HG02571 (cell line): ENCODE data around the gene OVCA2.

Experiments used
- ATAC-seq: cut with Tn5 transposase; IDR thresholded peaks from one replicate; pipeline ENCODE4 v1.9.1; 2021; ENCODE audit warnings: mild to moderate bottlenecking, moderate library complexity; ENCODE audit not compliant: unreplicated experiment

The OVCA2 gene

DNA sequence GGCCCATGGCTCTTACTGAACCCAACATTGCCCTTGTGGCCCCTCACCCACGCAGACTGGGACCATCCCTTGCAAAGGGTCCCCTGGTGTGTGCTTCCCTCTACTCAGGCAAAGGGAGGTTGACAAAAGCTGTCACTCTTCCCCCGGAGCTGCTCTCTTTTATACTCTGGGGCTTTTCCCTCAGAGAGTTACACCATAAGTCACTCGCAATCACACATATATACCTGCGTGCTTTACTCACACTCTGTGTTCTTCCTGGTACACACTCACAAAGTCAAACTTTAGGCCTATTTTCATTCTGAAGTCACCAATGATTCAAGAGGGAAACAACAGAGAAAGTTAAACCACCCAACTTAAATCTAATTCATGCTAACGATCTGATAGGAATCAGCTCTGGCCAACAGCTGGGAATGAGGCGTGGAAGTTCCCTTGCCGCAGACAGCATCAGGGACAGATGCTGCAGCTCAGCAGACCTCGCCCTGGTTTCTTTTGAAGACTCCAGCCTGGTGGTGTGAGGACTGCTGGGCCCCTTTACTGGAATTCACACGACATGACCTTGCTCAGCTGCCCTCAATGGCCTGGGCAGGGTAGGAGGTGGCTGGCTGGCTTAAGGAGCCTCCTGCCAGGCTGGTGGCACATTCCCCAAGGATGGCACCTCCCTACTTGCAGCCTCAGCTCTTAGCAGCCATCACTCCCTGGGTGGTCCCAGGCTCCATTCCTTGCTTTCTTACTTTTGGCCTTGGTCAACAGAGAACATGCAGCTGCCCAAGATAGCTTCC is 40.4 kb downstream of the OVCA2 start:
- ATAC-seq = no peak

DNA sequence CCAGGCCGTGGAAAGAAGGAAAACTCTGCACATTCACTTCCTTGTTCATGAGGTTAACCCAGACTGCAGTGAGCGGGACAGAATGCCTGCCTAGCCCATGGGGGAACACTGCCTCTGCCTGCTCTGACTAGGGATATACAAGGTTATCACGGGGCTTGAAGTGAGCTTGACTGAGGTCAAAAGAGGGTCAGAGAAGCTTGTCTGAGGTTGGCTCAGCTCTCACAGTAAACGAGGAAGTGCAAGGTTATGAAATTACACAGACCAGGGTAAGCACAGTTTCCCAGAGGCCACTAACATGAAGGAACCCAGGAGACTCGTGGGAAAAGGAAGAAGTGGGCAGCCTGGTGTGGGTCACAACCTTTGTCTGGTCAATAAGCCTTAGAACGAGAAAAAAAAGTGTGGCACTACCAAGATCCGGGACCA is 41.8 kb downstream of the OVCA2 start:
- no peak for ATAC-seq

DNA sequence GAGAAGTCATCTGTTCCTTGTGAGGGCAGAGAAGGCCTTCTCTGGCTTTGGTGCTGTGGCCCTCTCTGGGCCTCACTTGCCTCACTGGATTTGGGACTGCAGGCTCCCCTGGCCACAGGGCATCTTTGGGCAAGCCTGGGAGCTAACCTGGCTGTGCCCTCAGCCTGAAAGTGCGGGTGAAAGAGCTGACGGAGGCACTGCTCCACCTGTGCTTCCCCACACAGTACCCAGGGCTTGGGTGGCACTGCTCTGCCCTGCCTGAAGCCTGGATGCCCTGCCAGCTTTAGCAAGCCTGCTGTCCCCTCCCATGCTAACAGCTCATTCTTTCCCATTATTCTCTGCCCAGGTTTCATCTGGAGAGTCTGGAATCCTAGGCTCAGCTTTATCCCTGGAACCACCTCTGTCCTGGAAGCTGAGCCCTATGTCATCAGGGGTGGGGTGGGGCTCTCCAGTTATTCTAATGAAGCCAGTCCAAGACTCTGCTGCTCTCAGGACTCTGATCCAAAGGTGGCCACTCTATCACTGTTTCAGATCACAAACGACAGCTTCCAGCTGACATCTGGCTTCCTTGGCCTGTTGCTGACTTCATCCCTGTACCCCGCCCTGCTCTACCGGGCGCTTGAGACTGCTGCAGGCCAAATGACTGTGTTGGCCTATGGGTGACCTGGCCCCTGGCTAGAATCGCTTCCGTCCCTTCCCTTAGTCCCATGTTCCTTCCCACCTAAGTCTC is 42.4 kb downstream of the OVCA2 start:
- no peak for ATAC-seq

DNA sequence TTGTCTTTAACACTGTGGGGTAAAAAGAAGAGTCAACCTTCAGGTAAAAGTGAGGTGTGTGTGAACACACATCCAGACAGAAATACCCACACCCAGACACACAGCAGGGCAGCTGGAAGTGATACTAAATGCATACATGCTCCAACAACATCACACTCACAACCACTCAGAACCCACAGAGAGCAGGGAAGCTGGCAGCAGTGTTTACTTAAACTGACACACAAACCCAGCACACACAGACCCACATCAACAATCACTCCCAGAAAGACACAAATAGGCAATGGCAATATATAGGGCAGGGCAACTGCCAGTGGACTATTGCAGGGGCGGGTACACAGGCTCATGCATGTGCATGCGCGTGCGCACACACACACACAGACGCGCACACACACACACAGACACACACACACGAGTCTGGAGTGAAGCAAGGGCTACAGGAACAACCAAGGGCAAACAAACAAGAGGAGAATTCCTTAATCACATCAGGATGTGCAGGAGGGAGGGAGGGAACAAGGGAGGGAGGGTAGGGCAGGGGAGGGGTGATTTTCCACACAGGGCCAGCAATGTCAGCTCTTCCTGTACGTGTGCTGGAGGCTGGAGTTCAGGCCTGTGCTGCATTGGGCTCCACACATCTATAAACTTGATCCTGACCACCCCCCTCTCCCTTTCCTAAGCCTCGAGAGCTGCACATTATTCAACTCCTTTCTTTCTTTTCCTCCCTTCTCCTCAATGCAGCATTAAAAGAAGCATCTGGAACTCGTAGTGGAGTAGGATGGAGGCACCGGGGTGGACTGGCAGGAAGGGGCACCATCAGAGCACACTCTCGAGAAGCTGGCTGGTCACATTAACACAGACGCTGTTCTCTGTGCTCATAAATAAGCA is 43.2 kb downstream of the OVCA2 start:
- ATAC-seq = no peak

DNA sequence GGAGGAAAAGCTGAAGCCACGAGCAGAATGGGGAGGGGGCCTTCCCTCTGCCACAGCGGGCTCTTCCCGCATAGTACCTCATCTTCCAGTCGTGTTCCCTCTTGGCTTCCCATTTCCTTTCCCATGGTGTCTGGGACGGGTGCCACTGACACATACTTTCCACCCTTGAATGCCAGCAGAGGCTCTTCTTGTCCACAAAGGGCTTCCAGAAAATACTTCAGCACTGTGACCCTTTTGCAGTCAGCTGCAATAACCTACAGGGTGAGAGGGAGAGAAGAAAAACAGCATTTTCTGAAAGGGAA is 43.8 kb downstream of the OVCA2 start:
- ATAC-seq = no peak

DNA sequence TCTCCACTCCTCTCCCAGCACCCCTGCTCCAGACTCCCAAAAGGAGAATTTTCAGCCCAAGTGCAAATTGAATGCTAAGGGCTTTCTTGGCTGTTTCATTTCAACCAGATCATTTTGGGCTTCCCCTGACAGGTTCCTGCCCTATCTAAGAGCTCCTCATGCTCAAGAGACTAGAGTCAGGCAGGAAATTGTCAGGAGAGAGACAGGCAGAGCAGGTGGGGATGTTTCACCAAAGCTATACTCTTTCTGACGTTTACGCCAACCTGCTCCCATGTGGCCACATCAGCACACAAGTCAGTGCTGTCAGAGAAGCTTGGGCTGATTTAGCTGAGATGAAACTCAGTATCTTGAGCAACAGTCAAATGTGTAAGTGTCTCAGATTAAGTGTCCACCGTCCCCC is 44.5 kb downstream of the OVCA2 start:
- ATAC-seq = no peak

DNA sequence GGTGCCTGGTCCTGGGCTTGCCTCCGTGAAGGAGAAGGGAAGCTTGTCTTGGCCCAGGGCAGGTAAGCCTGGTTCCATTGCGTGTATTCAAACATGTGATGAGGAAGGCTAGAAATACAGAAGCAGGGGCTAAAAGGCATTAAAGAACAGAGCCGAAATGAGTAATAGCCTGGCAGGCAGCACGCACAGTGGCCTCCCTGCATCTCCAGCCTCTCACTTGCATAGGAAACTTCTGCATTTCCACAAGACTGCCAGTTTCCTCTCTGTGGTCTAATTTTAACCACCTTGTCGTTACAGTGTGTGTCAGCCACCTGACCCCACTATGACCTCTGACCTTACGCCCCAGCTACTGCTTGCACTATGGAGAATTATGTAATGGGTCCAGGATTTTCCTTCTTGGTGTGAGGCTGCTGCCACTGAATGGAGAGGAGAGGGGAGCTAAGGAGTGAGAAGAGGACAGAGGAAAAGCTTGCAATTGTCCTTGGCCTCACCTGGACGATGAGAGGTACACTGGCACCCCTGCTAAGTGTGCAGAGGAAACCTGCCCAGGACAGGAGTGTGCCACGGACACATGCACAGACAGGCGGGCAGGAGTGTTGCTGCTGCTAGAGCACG is 45.9 kb downstream of the OVCA2 start:
- peak; percentile 40 for ATAC-seq

DNA sequence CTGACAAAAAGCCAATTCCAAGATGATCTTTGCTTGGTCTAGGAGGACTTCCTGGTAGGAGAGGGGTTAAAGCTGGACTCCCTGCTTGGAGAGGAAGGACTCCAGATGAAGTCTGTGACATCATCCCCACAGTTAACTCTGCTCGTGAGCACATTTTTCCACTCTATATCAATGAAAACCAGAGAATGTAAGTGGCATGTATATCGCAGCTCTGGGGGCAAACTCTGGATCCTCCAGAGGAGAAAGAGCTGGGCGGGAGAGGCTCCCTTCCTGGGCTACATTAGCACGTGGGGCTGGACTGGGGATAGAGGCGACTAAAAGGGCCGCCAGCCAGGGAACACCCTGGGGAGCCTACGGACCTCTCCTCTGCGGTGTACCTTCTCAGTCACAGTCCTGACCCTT is 47.2 kb downstream of the OVCA2 start:
- ATAC-seq = peak; percentile 21

DNA sequence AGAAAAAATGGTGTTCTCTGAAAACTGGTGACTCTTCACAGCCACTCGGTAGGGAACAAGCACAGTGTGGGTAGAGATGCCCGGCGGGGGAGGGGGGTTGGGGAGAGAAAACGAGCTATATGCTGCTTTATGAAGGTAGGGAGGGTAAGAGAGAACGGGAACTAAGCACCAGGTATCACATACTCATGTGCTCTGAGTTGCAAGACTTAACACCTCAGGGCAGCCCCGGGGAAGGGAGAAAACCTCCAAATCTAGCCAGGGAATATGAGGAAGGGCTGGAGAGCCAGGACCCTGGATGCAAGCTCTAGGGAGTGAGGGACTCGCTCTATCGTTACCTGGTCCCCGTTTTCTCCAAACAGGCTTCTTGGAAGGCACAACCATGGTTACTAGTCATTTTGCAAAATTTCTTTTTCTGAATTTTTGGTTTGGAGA is 48.4 kb downstream of the OVCA2 start:
- ATAC-seq = no peak

DNA sequence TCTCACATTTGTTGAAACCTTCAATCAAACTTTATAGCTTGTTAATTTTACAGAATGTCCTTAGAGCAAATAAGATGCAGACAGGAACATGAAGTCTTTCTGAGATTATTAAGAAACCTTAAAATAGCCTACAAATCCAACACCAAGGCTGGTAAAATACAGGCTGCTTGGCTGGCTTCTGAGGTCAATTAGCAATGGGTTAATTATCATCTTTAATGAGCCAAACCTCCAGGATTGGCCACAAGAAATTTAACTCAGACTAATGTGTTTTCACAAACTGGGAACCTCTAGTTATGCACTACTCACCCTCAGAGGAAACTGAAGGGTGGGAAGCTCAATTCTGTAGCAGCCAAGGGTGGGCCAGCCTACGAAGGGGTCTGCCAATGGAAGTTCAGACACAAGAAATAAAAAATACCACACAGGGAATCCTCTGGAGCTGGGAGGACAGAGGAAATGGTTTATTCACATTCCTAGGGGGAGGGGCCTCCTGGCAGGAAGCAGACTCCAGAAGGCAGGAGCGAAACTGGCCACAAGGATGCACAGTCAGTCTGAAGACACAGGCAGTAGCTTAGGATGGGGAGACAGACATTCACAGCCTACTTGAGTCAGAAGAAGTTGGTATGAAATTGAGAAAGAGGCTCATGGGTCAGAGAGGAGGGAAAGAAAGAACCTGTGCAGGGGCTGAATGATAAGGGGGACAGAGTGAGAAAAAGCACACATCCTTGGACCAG is 49.1 kb downstream of the OVCA2 start:
- ATAC-seq = no peak

DNA sequence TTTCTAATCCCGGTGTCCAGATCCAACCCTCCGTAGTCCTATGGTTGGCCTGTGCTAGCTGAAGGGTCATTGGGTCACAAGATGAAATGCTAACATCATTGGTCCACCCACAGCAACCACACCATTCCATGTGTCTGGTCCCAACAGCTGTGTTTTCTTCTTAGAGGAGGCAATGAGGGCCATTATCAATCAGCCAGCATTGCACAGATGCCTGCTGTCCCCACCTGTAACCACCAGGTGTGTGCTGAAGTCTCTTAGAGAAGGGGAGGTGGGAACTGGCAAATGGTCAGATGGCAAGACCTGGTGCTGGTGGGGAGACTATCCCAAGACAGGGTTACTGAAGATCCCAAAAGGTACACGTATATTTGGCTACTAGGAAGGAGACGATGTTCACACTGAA is 50.4 kb downstream of the OVCA2 start:
- no peak for ATAC-seq
